ENCODE measurements around the gene ENOSF1. TPM values are rescaled to one million over a fixed set of nuclear protein-coding genes. Genes with fewer than 3 reads are reported as not detected.

The ENOSF1 gene, protein sequence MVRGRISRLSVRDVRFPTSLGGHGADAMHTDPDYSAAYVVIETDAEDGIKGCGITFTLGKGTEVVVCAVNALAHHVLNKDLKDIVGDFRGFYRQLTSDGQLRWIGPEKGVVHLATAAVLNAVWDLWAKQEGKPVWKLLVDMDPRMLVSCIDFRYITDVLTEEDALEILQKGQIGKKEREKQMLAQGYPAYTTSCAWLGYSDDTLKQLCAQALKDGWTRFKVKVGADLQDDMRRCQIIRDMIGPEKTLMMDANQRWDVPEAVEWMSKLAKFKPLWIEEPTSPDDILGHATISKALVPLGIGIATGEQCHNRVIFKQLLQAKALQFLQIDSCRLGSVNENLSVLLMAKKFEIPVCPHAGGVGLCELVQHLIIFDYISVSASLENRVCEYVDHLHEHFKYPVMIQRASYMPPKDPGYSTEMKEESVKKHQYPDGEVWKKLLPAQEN
- 22.2 to 29.3 TPM (median 24.8 TPM) in 5 replicates for total RNA-seq (2022; extraction: Qiagen RNA extraction; ENCODE audit: low read depth)

DNA sequence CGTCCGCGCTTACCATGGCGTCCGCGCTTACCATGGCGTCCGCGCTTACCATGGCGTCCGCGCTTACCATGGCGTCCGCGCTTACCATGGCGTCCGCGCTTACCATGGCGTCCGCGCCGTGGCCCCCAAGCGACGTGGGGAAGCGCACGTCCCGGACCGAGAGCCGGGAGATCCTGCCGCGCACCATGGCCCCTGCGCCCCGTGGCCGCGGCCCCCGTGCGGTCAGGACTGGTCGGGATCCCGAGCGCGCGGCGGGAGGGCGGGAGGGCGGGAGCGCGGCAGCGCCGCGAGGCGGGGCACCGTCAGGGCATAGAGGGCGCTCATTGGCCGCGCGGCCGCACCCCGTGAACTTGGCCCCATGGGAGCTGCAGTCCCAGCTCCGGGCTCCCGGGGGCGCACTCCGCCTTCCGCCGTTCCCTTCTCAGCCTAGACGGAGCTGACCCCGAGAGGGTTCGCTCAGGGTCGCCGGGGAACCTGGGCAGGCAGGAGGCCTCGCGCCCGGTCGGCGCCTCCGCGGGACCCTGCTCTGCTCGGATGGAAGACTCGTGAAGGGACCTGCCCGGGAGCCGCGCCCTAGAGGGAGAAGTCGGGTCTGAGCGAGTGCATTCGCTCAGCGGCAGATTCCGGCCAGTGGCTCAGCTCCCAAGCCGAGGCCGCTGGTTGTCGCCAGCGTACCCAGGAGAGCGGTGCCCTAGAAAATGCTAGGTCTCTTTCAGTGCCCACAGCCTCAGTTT, at the start of gene ENOSF1:
Gene ENOSF1 (minus strand): TSS at position 230 of the 734 bp plus-strand sequence. CDS start 43 bp downstream, at position 187.

DNA sequence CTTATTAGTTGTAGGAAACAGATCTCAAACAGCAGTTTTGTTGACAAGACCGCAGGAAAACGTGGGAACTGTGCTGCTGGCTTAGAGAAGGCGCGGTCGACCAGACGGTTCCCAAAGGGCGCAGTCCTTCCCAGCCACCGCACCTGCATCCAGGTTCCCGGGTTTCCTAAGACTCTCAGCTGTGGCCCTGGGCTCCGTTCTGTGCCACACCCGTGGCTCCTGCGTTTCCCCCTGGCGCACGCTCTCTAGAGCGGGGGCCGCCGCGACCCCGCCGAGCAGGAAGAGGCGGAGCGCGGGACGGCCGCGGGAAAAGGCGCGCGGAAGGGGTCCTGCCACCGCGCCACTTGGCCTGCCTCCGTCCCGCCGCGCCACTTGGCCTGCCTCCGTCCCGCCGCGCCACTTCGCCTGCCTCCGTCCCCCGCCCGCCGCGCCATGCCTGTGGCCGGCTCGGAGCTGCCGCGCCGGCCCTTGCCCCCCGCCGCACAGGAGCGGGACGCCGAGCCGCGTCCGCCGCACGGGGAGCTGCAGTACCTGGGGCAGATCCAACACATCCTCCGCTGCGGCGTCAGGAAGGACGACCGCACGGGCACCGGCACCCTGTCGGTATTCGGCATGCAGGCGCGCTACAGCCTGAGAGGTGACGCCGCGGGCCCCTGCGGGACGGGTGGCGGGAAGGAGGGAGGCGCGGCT, 55.0 kb downstream of the ENOSF1 start, which contains the start of gene TYMS:
Gene TYMS (plus strand): TSS at position 343 of the 690 bp plus-strand sequence. CDS start 90 bp downstream, at position 433.

Other genes with a start within 250 kb of the ENOSF1 start
- 0.02 to 0.06 TPM (median 0.03 TPM) in 4 of 5 replicates, not detected in the other for gene COLEC12, start 211.9 kb downstream of the ENOSF1 start, total RNA-seq (2022; extraction: Qiagen RNA extraction; ENCODE audit: low read depth)
- gene CETN1, start 132.2 kb downstream of the ENOSF1 start, total RNA-seq (2022; extraction: Qiagen RNA extraction; ENCODE audit: low read depth), result not detected in 5 replicates
- gene CLUL1, start 115.6 kb downstream of the ENOSF1 start, total RNA-seq (2022; extraction: Qiagen RNA extraction; ENCODE audit: low read depth), result not detected in 5 replicates
- gene TYMS, start 55.0 kb downstream of the ENOSF1 start, total RNA-seq (2022; extraction: Qiagen RNA extraction; ENCODE audit: low read depth), result 166 to 177 TPM (median 168 TPM) in 5 replicates
- 14.9 to 32.0 TPM (median 22.7 TPM) in 5 replicates for gene YES1, start 99.6 kb upstream of the ENOSF1 start, total RNA-seq (2022; extraction: Qiagen RNA extraction; ENCODE audit: low read depth)
- not detected in 5 replicates for gene ADCYAP1, start 192.2 kb upstream of the ENOSF1 start, total RNA-seq (2022; extraction: Qiagen RNA extraction; ENCODE audit: low read depth)